ENCODE data around the gene QSOX1.

Gene QSOX1

GRCh38 chr1:180213401-180214170 lies 58.9 kb downstream of the QSOX1 start:
- ATAC-seq = peak; percentile 56

GRCh38 chr1:180215856-180216625 lies 61.4 kb downstream of the QSOX1 start:
- DNase-seq (no peak), ATAC-seq (no peak)

More at GRCh38 chr1:180213401-180214170, 58.9 kb downstream of the QSOX1 start:
- DNase-seq = peak; percentile 64

- DNase-seq = no peak
- ATAC-seq = no peak
Observed at GRCh38 chr1:180217006-180217405, 62.3 kb downstream of the QSOX1 start.

- ATAC-seq (no peak), DNase-seq (no peak)
Observed at GRCh38 chr1:180218806-180219765, 64.4 kb downstream of the QSOX1 start.

GRCh38 chr1:180219776-180220175 lies 65.1 kb downstream of the QSOX1 start:
- DNase-seq = no peak
- no peak for ATAC-seq

- DNase-seq (no peak), ATAC-seq (no peak)
Observed at GRCh38 chr1:180221462-180221861, 66.8 kb downstream of the QSOX1 start.

- DNase-seq (no peak), ATAC-seq (no peak)
Observed at GRCh38 chr1:180224902-180225301, 70.2 kb downstream of the QSOX1 start.

- no peak for DNase-seq
- ATAC-seq = no peak
Observed at GRCh38 chr1:180225403-180225802, 70.7 kb downstream of the QSOX1 start.

GRCh38 chr1:180227861-180228647 lies 73.4 kb downstream of the QSOX1 start:
- ATAC-seq (no peak), DNase-seq (no peak)

GRCh38 chr1:180228648-180229482 lies 74.2 kb downstream of the QSOX1 start:
- DNase-seq (no peak), ATAC-seq (no peak)

GRCh38 chr1:180229483-180230415 lies 75.1 kb downstream of the QSOX1 start, which contains the start of gene LHX4:
LHX4 (plus strand) TSS chr1:180230264; CDS start chr1:180230530, 266 bp downstream.
- ATAC-seq = peak; percentile 37

GRCh38 chr1:180230416-180230790 lies 75.7 kb downstream of the QSOX1 start:
- peak; percentile 7 for ATAC-seq
- DNase-seq = no peak

More at GRCh38 chr1:180229483-180230415, 75.1 kb downstream of the QSOX1 start, which contains the start of gene LHX4:
- peak; percentile 51 for DNase-seq

- DNase-seq = peak; percentile 23
- ATAC-seq = no peak
Observed at GRCh38 chr1:180230791-180231505, 76.3 kb downstream of the QSOX1 start.

GRCh38 chr1:180231506-180231921 lies 76.8 kb downstream of the QSOX1 start:
- DNase-seq (peak; percentile 23), ATAC-seq (no peak)

GRCh38 chr1:180231936-180232335 lies 77.3 kb downstream of the QSOX1 start:
- ATAC-seq (no peak), DNase-seq (no peak)

GRCh38 chr1:180232521-180233043 lies 77.9 kb downstream of the QSOX1 start:
- no peak for DNase-seq
- no peak for ATAC-seq

GRCh38 chr1:180233191-180234011 lies 78.7 kb downstream of the QSOX1 start:
- no peak for ATAC-seq
- DNase-seq = no peak

Measured in stimulated activated naive CD8-positive, alpha-beta T cell treated with anti-CD3 and anti-CD28 coated beads, Interleukin-15, Interleukin-2, amounts not matched to agents 100 U/mL and 50 U/mL, for 24 hours (primary cell).